Regular cardiac myocyte (primary cell): ENCODE measurements around the gene MRGPRX2. TPM values are rescaled to one million over a fixed set of nuclear protein-coding genes. Genes with fewer than 3 reads are reported as not detected.

Experiments used
- total RNA-seq: library from RNA; depleted of rRNA; stranded (reverse); fragments of >200 nt; gene quantifications from 2 replicates; pipeline ENCODE4 v1.2.3, GENCODE V29; 2014

The MRGPRX2 gene
- total RNA-seq = not detected in 2 replicates

GRCh38 chr11:19060629-19061028 is at the start of gene MRGPRX2:
Gene MRGPRX2, minus strand, starts transcription at chr11:19060717. Its CDS starts 4,315 bp downstream, at chr11:19056402.

Other genes with a start within 250 kb of the MRGPRX2 start
- gene MRGPRX1, start 121.3 kb downstream of the MRGPRX2 start, total RNA-seq = not detected in 2 replicates
- 16.9 and 26.3 TPM in 2 replicates for gene ZDHHC13, start 56.5 kb upstream of the MRGPRX2 start, total RNA-seq
- gene CSRP3, start 141.3 kb upstream of the MRGPRX2 start, total RNA-seq = not detected in 2 replicates
- gene E2F8, start 180.2 kb upstream of the MRGPRX2 start, total RNA-seq = under 0.01 and 0.77 TPM in 2 replicates